Head of caudate nucleus (tissue), 42 donors: ENCODE data around the gene ABCG2.
A peak's percentile ranks its signal among the peaks of the same experiment; 100 is the strongest.

Experiments
- DNase-seq, 42 donors: peaks; one replicate each; pipeline versions ENCODE4 v3.0.0 to v3.0.0-alpha.2; 2020 to 2021; ENCODE audit warnings: mixed read lengths in 7 of 42
- intact Hi-C: fragments of 100-400 bp; cut with DNase I; formaldehyde crosslinking; loops from one replicate; pipeline ENCODE4 v1.15.0; 2022

The ABCG2 gene

DNA sequence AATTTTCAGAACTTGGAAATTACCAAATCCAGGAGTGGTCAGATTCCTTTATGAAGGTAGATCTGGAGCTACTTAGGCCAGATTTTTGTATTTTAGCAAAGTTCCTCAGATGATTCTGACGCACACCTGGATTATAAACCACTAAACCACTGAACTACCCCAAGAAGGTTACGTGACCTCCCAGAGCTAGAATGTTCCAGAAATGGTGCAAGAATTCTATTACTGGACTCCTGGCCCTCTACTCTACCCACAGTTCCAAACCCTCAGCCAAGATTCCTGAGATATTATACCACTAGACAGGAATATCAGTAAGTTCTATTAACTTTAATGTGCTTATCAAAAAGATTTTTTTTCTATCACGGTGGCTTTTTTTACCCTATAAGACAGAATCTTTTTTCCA lies 67.1 kb downstream of the ABCG2 start:
- intact Hi-C loops, result no loop called here
- DNase-seq, result no peak

DNA sequence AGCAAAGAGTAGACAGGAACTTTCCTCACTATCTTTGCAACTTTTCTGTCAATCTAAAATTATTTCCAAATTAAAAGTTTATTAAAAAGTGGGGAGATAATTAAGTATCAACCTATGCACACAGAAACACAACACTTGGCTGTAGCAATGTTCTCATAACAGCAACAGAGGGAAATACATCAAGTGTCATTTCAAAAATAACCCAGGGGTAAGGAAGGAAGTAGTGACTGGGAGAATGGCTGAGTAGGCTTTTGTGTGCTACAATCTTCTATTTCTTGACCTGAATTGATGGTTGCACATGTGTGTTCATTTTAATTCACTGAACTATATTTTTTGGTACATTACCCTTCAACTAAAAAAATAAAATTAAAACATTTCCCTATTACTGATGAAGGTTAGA lies 67.5 kb downstream of the ABCG2 start:
- intact Hi-C loops, result no loop called here

DNA sequence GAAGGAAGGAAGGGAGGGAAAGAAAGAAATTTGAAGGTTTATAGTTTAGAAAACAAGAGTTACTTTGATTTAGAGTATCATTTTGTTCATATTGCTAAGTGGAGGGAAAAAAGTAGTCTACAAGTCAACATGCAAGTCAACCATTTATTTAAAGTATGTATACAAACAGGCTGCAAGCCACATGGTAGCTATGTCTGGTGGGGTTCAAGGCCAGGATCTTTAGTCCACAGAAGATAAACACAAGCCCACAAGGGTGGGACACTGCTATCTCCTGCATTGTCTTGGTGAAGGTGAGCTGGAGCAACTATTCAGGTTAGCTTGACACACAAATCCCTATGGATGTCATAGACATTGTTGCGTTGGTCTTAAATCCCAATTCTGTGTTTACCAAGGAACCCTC lies 71.4 kb downstream of the ABCG2 start:
- no peak for DNase-seq
- intact Hi-C loops, result no loop called here

More for the DNA sequence above, 67.5 kb downstream of the ABCG2 start:
- no peak for DNase-seq

DNA sequence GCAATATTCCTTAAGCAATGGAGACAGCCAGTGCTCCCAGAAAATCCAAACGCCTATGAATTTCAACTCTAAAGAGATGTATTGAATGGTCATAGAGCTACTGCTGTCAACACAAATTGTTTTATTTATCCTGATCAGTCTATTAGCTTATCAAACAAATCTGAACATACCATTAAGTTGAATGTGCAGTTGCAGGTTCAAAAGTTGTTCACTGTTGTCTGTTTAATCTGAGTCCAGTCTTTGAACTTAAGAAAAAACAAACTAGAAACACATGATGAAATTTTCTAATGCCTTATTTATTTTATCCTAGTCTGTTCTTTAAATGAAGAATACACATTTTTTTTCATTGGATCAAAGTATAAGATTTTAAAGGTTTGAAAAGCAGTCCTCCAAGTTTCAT lies 77.8 kb downstream of the ABCG2 start:
- intact Hi-C loops, result no loop called here
- no peak for DNase-seq

DNA sequence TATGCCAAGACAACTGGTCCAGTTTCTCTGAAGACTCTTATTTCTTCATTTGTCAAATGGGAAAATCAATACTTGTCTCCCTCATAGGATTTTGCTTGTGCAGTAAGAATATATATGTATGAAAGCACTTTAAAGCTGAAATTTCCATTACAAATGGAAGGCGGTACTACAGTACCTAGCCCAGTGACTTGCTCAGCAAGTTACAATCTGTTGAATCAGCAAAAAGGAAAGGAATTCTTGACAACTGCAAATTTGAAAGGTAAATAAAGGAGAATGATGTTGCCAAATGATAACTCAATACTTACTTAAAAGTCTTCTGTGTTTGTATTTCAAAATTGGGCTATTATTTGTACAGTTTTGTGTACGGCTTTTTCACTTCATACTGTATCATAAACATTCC lies 79.9 kb downstream of the ABCG2 start:
- DNase-seq, result no peak

DNA sequence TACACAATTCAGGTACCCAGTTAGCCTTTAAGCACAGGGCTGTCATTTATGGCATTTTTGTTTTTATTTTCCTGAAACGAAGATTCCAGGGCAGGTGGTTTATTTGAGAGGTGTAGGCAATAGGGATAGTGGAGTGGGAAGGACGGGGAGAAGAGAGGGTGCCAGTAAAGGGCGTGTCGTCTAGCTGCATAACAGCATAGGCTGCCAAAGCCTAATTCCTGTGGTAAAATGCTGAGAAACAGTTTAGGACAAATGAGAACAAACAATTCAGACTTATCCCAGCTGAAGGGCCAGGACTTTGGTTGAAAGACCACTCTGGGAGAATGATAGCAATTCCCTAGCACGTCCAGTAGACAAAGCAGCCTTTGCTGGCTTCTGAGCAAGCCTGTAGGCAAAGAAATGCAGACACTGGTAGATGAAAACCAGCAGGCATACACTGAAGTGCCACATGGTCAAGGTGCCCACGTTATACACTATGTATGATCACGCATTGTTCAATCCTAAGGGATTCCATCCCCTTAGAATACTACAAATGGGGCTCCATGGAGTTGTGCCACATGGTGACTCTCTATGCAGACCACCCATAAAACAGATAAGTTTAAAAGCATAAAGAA lies 80.4 kb downstream of the ABCG2 start:
- intact Hi-C loops, result no loop called here

More for the DNA sequence above, 79.9 kb downstream of the ABCG2 start:
- intact Hi-C loops, result no loop called here

GRCh38 chr4:88075336-88075735 lies 83.1 kb downstream of the ABCG2 start:
- no peak for DNase-seq
- intact Hi-C loops, result no loop called here

More for the DNA sequence above, 80.4 kb downstream of the ABCG2 start:
- DNase-seq, result no peak

GRCh38 chr4:88070031-88070430 lies 88.4 kb downstream of the ABCG2 start:
- DNase-seq, result no peak
- intact Hi-C loops, result no loop called here

DNA sequence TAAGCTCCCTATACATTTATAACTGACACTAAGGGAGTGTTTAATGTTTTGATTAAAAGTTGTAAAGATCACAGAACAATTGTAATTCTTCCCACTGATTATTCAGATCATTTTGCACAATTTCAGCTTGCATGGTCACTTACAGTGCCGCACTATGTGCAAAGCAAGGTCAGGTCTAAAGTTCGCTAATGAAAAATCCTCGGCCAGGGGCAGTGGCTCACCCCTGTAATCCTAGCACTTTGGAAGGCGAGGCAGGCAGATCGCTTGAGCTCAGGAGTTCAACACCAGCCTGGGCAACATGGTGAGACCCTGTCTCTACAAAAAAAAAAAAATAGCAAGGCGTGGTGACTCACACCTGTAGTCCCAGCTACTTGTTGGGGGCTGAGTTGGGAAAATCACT lies 94.0 kb downstream of the ABCG2 start:
- intact Hi-C loops, result no loop called here
- no peak for DNase-seq

DNA sequence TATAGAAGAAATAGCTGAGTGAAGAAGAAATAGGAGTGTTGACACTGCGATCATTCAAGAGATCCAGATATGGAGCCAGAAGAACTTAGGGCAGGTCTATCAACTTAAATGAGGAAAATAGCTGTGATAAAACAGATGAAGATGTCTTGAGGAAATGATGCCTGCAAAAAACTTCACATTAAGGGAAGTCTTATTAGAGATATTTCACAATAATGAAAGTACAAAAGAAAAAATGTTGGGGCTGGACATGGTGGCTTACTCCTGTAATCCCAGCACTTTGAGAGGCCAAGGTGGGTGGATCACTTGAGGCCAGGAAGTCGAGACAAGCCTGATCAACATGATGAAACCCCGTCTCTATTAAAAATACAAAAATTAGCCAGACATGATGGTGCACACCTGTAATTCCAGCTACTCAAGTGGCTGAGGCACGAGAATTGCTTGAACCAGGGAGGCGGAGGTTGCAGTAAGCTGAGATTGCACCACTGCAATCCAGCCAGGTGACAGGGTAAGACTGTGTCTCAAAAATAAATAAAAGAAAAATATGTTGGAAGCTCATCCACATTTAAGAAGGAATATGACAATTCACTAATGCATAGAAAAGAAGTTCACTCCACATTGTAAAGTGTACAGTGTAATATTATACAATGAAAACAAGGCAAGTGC lies 94.7 kb downstream of the ABCG2 start:
- DNase-seq, result no peak
- intact Hi-C loops, result no loop called here

GRCh38 chr4:88062843-88063242 lies 95.6 kb downstream of the ABCG2 start:
- intact Hi-C loops, result no loop called here
- no peak for DNase-seq

DNA sequence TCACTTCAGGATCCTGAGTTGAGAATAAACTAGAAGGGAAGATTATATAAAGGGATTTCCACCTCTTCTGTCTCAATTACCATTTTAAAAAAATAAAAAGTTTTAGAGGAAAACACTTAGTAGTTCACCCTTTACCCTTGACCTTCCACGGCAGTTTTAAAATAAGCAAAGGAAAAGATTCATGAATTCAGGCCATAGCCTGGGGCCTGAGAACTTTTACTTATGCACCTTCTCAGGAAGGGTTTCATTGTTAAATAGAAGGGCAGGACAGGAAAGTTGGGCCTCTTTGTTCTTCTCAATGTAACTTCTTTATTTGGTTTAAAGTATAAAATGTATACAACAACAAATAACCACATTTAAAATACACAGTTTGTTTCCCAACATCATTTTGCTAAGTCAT lies 96.1 kb downstream of the ABCG2 start:
- no peak for DNase-seq
- intact Hi-C loops, result no loop called here

DNA sequence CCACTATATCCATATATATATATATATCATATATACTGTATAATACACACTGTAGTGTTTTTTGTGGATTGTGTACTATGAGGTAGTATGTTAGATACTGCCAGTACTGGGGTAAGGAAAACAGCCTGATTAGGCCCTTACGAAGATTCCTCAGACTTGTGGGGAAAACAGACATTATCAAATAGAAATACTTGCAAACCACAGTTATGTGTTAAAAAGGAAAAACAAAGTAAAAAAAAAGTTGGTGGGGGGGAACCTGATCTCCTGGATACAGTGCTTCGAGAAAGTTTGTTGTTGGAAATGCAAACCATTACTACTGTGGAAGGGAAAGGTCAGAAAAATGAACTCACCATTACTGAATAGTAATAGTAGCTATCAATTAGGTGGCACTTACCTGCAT lies 98.0 kb downstream of the ABCG2 start:
- DNase-seq, result no peak
- intact Hi-C loops, result no loop called here

- no peak for DNase-seq
- intact Hi-C loops, result no loop called here
Measured at GRCh38 chr4:88059766-88060165, 98.7 kb downstream of the ABCG2 start.

DNA sequence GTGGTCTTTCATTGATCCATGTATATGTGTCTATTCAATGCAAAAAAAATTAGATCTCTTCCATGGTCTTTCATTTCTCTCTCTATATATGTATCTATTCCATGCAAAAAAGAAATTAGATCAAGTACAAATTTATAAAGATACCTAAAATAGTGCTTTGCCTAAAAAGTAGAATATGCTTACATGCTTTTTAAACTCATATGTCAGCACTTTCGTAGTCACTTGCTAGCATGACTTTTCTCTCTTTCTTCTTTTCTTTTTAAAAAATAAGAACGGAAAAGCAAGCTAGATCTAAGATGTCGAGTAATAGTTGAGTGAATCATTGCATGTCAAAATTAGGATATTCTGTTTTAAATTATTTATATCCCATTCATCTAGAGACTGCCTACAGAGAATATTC lies 100.1 kb downstream of the ABCG2 start:
- no peak for DNase-seq
- intact Hi-C loops, result no loop called here

DNA sequence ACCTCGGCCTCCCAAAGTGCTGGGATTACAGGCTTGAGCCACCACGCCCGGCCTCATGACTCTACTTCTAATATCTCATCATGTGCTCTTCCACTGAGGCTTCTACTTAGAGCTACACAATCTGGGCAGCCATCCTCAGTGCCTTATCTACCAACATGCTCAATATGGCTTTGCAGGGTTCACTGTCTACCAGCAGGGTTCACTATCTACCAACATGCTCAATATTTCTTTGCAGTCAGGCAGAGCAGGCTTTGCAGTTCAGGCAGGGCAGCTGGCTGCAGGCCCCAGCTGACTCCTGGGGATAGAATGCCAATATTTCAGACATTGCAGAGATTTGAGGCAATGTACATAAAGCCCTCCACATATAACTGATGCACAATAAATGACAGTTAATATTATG lies 103.5 kb downstream of the ABCG2 start:
- peak in 10 of 42 donors; percentile 7 to 42 (median 20) for DNase-seq
- intact Hi-C loops, result no loop called here

- intact Hi-C loops, result no loop called here
- DNase-seq, result no peak
Measured at GRCh38 chr4:88054229-88054628, 104.2 kb downstream of the ABCG2 start.

DNA sequence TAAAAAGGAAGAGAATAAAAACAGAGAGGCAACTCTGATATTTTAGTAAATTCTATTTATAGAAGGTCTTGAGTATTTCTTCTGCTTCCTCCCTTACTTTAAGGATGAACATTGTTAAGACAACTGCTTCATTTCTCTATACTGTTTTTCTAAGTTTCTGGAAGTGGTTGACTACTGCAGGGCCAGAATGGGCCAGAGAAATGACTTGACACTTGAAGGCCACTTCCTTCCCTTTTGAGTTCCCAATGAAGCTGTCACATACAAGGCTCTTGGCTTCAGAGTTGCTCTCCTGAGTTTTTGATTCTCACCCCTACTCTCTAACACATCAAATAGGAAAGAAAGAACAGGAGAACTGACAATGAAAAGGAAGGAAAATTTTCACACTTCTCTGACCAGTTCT lies 113.4 kb downstream of the ABCG2 start:
- intact Hi-C loops, result no loop called here
- no peak for DNase-seq

- intact Hi-C loops, result no loop called here
Measured at GRCh38 chr4:88043586-88044340, 114.7 kb downstream of the ABCG2 start.

GRCh38 chr4:88043001-88043400 lies 115.4 kb downstream of the ABCG2 start:
- intact Hi-C loops, result no loop called here
- no peak for DNase-seq

More at GRCh38 chr4:88043586-88044340, 114.7 kb downstream of the ABCG2 start:
- DNase-seq, result no peak

DNA sequence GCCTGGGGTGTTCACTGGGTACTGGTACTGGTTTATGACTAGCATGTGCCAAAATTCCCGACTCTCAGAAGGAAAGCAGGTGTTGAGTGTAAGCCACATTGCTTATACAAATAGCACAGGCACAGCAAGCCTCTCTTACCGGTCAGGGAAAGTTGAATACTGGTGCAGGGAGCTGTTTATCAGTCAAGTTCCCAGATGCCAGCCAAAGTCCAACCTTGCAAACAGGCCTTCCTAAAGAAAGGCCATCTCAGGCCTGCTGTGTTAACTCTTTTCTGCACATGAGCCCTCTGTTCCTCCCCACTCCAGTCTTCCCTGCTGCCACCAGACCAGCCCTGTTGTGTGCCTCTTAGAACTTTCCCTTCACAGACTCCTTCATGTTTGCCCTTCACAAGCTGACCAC lies 116.8 kb downstream of the ABCG2 start:
- no peak for DNase-seq
- intact Hi-C loops, result no loop called here
